ENCODE data around the gene ACYP1.
"Not testable (repeated sequence)": the region's sequence is repeated elsewhere in the genome, so short reads cannot be mapped to it uniquely, and the experiment has no call there.

Gene ACYP1

GRCh38 chr14:75068294-75069120 lies 4.7 kb upstream of the ACYP1 start:
- DNase-seq (ENCODE audit: low spot score): no peak

DNA sequence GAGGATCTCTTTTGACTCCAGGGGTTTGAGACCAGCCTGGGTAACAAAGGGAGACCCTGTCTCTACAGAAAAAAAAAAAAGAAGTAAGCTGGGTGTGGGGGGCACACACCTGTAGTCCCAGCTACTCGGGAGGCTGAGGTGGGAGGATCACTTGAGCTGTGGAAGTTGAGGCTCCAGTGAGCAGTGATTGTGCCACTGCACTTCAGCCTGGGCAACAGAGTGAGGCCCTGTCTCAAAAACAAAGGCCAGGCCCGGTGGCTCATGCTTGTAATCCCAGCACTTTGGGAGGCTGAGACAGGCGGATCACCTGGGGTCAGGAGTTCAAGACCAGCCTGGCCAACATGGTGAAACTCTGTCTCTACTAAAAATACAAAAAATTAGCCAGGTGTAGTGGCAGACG lies 3.9 kb upstream of the ACYP1 start:
- not testable (repeated sequence) for DNase-seq (ENCODE audit: low spot score)

DNA sequence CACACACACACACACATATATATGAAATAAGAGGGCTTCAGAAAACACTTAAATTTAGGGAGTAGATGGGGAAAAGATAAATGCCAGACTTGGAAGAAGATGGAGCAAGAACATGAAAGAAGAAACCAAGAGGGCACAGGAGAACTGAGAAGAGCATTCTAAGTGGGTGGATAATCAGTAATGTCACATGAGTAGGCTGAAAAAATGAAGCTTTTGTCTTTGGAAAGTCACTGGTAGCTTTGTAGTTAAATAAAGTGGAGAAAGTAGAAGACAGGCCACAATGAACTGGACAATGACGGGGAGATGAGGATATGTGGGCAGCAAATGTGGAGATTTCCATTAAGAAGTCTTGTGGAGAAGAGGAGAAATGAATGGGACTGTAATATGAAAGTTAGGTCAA lies 3.4 kb upstream of the ACYP1 start:
- DNase-seq (ENCODE audit: low spot score): no peak

DNA sequence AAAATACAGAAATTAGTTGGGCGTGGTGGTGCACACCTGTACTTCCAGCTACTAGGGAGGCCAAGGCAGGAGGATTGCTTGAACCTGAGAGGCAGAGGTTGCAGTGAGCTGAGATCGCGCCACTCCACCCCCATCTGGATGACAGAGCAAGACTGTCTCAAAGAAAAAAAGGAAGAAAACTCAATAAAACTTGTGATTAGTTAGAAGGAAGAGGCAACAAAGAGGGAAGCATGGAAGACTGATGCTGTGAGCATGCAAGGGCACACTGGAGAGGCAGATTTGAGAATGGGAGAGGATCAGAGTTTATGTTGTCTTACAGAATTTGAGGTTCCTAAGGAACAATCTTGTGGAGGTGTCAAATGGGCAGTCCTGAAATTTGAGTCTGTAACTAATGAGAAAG lies 2.9 kb upstream of the ACYP1 start:
- DNase-seq (ENCODE audit: low spot score): no peak

GRCh38 chr14:75064205-75064567 lies 362 bp upstream of the ACYP1 start:
- no peak for DNase-seq (ENCODE audit: low spot score)

- DNase-seq (ENCODE audit: low spot score): no peak
Measured at GRCh38 chr14:75063013-75063412, 811 bp downstream of the ACYP1 start.

DNA sequence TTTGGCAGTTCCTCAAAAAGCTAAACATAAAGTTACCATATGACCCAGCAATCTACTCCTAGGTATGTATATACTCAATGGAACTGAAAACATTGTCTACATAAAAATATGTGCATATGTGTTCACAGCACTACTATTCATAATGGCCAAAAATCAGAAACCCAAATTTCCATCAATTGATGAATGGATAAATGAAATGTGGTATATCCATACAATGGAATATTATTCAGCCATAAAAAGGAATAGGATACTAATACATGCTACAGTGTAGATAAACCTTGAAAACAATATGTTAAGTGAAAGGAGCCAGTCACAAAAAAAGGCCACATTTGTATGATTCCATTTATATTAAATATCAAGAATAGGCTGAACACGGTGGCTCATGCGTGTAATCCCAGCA lies 3.4 kb downstream of the ACYP1 start:
- DNase-seq (ENCODE audit: low spot score): no peak

- DNase-seq (ENCODE audit: low spot score): no peak
Measured at GRCh38 chr14:75059642-75060041, 4.2 kb downstream of the ACYP1 start.

GRCh38 chr14:75054421-75054820 lies 9.4 kb downstream of the ACYP1 start:
- DNase-seq (ENCODE audit: low spot score): no peak

DNA sequence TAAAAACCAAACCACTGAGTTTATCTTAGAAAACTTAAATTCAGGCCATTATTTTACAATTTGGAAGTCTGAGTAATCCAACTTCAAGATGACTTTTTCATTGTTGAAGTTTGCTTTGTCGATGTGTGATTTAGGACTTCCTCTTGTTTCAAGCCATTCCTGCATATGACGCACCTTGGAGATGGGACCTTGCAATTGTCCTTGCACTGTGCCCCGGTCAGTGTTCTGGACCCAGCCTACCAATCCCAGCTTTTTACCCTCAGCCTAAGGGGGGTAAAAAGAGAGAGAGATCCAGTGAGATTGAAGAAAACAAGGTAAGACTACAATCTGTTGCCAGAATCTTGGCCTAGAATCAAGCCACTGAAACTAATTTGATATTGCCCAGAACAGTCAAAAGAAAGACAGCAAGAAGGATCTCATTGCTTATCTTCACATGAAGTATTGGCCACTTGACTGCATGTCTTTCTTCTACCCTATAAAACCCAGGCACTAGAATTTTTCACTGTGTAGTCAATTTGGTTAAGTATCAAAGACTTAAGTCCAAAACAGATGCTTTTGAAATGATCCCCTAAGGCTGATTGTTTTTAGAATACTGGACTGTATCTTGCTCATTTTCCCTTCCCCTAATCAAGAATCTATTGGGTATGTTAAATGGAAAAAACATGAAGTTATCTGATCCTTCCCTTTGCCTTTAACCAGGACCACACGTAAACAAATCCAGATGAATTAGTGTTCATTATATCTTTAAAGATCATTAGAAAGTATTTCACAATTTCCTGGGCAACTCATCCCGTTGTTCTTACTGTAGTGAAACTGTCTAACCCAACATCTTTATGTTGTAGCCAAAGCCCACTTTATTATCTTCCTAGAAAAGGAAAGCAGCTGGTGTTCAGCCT lies 10.2 kb downstream of the ACYP1 start:
- no peak for DNase-seq (ENCODE audit: low spot score)

DNA sequence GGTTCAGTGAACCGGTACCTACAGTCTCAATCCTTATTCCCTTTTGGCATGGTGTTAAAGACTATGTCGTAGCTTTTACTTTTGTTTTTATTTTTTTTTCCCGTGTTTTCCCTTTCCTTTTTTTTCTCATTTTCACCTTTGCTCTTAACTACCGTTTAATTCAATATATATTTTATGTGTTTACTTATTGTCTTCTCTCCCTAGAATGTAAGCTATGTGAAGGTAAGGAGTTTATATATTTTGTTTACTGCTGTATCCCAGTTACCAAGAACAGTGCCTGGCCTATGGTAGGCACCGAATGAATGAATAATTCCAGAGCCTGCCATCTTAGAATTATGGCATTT lies 12.3 kb downstream of the ACYP1 start:
- no peak for DNase-seq (ENCODE audit: low spot score)

DNA sequence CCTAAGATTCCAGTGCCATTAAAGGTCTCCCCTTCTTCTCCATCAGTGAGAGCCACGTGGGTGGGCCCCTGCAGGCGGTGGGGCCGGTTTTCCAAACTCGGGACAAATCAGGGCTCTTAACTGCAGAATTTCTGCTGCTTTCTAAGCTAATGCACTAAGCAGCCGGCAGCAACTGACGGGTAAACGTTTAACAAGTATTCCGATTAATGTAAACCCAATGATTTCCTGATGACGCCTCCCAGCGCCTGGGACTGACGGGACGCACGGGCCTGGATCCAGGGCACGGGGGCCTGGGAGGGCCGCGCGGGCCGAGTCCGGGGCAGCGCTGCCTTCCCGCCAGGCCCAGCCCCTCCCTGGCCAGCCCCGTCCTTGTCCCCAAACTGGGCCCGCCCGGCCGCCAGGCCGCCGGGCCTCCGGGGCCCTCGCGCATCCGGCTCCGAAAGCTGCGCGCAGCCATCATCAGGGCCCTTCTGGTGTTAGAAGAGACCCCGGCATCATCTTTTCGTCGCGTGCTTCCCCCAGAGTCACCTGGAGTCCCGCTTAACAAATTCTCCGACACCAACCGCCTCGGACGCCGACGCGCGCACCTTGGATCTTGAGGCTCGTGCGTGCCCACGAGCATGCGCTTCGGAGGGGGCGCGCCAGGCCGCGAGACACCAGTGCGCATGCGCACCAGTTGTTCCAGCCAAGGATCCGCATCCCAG lies 12.8 kb downstream of the ACYP1 start, which contains the start of gene MLH3:
Gene MLH3 (minus strand): TSS at position 616 of the 704 bp plus-strand sequence. CDS start 1,812 bp downstream, outside the sequence.
- peak; percentile 91 for DNase-seq (ENCODE audit: low spot score)

DNA sequence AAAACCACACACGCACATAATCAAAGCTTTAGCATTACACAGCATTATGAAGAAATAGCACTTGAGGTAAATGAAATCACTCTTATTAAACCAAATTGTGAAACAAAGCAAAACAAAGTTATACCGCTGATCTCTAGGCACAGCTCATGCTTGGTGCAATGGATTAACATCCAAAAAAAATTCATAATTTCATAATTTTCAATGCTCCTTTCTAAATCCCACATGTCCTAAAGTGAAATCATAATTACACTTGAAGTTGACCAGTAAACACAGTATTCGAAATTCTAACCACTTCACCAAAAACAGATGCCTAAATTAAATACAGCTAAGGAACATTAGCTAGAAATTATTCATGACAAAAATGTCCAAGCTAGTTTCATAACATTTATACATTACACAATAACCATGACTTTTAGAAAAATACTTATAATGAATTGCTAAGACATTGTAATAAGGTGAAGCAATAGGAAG lies 14.1 kb downstream of the ACYP1 start:
- DNase-seq (ENCODE audit: low spot score): no peak

- DNase-seq (ENCODE audit: low spot score): no peak
Measured at GRCh38 chr14:75049136-75049535, 14.7 kb downstream of the ACYP1 start.

DNA sequence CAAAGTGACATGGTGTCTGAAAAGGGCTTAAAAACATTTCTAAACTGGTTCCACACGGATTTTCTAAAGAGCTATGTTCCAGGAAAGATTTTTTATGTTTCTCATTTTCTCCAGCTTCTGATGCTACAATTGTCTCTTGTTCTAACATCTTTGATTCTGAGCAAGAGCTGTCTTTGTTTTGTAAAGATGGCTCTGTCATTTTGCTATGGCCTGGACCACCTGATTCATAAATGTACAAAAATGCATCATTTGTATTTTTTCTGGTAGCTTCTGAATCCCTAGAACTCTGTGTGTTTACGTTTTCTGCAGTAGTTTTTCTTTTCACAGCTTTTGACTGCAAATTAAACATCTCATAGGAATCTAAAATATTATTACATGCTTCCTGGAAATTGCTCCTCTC lies 15.7 kb downstream of the ACYP1 start:
- DNase-seq (ENCODE audit: low spot score): no peak

DNA sequence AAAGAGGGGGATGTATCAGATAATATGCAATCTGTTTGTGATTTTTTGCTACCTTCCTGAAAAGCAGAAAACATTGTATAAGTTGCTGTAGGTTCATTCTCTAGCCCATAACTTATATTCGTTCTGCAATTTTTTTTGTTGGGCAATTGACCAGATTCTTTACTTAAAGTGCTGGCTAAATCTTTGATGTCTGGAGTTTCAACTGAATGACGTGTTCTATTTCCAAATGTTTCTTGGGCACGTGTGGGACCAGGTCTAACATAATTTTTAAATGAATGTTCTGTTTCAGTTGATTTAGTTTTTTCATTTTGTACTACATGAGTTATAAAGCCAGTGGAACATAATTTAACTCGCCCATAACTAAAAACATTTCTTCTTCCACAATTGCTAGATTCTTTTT lies 16.3 kb downstream of the ACYP1 start:
- DNase-seq (ENCODE audit: low spot score): no peak

DNA sequence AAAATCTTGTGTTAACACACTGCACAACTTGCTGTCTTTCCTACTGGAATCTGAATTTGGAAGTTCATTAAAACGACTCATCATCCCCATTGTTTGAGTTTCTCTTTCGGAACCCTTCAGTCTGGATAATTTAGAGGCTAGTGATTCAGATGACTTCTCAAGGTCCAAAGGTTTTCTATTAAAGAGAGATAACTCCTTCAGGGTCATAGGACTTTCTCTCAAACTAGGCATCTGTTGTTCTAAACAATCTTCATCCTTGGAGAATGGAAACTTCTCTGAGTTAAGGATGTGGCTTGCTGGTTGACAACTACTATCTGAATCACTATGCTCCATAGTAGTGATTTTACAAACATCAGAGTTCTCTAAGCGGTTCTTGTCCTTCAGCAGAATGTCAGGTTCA lies 16.9 kb downstream of the ACYP1 start:
- no peak for DNase-seq (ENCODE audit: low spot score)

DNA sequence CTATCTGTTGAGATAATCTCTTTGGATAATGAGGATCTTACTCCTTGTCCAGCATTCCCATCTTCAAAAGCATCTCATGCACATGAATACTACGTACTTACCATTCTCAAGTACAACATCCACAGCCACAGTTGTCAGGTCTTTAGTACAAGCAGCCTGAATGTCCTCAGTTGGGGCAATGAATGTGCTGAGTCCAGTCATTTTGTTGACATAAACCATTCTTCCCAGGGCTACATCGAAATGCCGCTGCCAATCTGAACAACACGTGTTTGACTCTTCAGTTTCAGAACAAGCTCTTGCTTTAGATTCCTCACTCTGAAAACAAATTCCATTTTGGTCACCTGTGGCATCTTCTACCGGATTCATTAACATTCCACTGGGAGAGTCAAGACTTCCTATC lies 17.5 kb downstream of the ACYP1 start:
- no peak for DNase-seq (ENCODE audit: low spot score)

DNA sequence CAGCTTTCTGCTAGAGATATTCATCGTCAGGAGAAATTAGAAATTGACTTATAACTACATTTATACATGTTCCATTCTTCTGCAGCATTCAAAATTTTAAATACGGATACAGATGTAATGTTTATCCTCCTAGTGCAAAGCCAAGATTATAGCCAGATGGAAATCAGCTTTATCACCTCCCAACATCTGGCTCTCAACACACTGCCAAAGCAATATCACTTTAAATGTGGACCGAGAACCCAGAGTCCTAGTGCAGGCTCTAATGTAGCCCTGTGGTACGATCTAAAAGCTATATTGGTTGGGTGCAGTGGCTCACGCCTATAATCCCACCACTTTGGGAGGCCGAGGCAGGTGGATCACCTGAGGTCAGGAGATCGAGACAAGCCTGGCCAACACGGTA lies 19.1 kb downstream of the ACYP1 start:
- DNase-seq (ENCODE audit: low spot score): no peak

- DNase-seq (ENCODE audit: low spot score): no peak
Measured at GRCh38 chr14:75044322-75044721, 19.5 kb downstream of the ACYP1 start.

DNA sequence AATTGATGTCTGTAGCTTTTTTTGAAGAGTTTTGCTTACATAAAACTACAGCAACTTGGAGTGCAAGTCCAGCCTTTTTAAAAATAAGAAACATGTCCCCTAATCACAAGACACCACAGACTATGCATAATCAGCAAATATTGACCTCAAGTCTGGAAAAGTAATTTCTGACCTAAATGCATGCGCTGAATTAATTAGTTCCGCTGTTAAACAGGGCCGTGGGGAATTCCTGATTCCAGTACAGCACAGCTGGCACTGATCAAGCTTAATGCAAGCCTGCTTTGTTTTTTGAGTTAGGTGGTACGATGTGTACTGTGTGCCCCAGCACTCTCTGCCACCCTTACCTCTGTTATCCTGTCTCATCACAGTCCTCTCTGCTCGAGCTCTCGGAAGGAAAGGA lies 21.8 kb downstream of the ACYP1 start:
- DNase-seq (ENCODE audit: low spot score): no peak

- no peak for DNase-seq (ENCODE audit: low spot score)
Measured at GRCh38 chr14:75041613-75042012, 22.2 kb downstream of the ACYP1 start.

GRCh38 chr14:75040959-75041358 lies 22.9 kb downstream of the ACYP1 start:
- DNase-seq (ENCODE audit: low spot score): no peak
